ENCODE data around the gene TOMM5. TPM values are rescaled to one million over a fixed set of nuclear protein-coding genes. Genes with fewer than 3 reads are reported as not detected.

Gene TOMM5
- total and polyA plus RNA-seq, 2 of the 4 experiments (the other 2 are of a cell fraction), result 159 to 206 TPM

DNA sequence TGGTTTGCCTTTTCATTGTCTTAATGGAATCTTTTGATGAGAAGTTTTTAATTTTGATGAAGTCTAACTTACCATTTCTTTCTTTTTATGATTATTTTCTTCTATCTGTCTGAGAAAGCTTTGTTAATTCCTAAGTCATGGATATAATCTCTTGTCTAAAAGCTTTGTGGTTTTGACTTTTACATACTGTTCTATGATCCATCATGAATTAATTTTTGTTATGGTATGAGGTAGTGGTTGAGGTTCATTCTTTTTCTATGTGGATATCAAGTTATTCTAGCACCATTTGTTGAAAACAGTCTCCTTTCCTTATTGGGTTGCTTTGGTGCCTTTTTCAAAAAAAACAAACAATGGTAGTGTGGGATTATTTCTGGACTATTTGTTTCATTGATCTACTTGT, 36.6 kb downstream of the TOMM5 start:
- Histone ChIP-seq H2BK120ac (ENCODE audit: low read depth, low read length) (no peak overlapping the region), H3K4me3 (ENCODE audit: insufficient read depth, low read depth, low read length) (no peak overlapping the region), H3K79me1 (ENCODE audit: low read depth in 1 of 2, low read length in 2 of 2) (peaks cover 17 to 24% of the 10 kb centered on the region in 2 experiments), H3K14ac (replicated peaks; ENCODE audit: low read depth, low read length) (no peak overlapping the region), H3K18ac (ENCODE audit: low read depth, low read length) (no peak overlapping the region), H3K4me1 (ENCODE audit: control insufficient read depth, insufficient read depth, low read length) (peaks cover 4% of the 10 kb centered on the region), H3K27ac (ENCODE audit: insufficient read depth, low read length) (no peak overlapping the region), H4K5ac (ENCODE audit: low read depth, low read length) (no peak overlapping the region), H3K36me3 (ENCODE audit: control insufficient read depth, insufficient read depth, low read length) (peaks cover 2% of the 10 kb centered on the region), H3K9me1 (ENCODE audit: insufficient read depth, low read length) (peaks cover 6% of the 10 kb centered on the region; the same call in 1 of the 2 replicates), H3K4ac (ENCODE audit: low read depth, low read length) (no peak overlapping the region), H4K91ac (ENCODE audit: insufficient read depth, low read depth, low read length) (no peak overlapping the region), H3K9ac (ENCODE audit: low read depth, low read length) (no peak overlapping the region), H4K8ac (ENCODE audit: low read depth in 2 of 2, low read length in 2 of 2) (no peak overlapping the region), H3K4me2 (ENCODE audit: low read depth, low read length) (no peak overlapping the region), H4K20me1 (ENCODE audit: insufficient read depth, low read length) (peaks cover 3% of the 10 kb centered on the region; the same call in 1 of the 2 replicates), H2BK15ac (ENCODE audit: low read depth, low read length) (no peak overlapping the region), H3K56ac (ENCODE audit: extremely low read depth, insufficient read depth, low read length) (no peak overlapping the region), H2BK5ac (ENCODE audit: low read depth, low read length, poor library complexity, severe bottlenecking) (no peak overlapping the region), H3K27me3 (ENCODE audit: control insufficient read depth, insufficient read depth, low read length) (no peaks in the 10 kb centered on the region), H2AFZ (replicated peaks; ENCODE audit: low read length, poor library complexity) (no peak overlapping the region), H2AK9ac (replicated peaks; ENCODE audit: low read depth, low read length, poor library complexity) (no peak overlapping the region), H3K23ac (ENCODE audit: low read depth, low read length) (no peak overlapping the region), H2AK5ac (ENCODE audit: low read depth, low read length) (no peak overlapping the region), H3K9me3 (ENCODE audit: control insufficient read depth, insufficient read depth, low read length) (no peaks in the 10 kb centered on the region), H2BK20ac (ENCODE audit: low read depth, low read length) (no peak overlapping the region)
- BruUV-seq (replicated peaks), result no TSS peak
- in situ Hi-C loops (cut with MboI; ENCODE audit: low sequenced_read_pairs) (no loop called here), dilution Hi-C loops (cut with HindIII; ENCODE audit: low sequenced_read_pairs, unreplicated experiment) (no loop called here), intact Hi-C loops (cut with micrococcal nuclease) (no loop called here)
- peak; percentile 68 for DNase-seq
- ChIA-PET POLR2A (ENCODE audit: unreplicated experiment) (no interaction called here), CTCF (no interaction called here)
- ATAC-seq (ENCODE audit: low read depth), result peak; percentile 61; the same call in 1 of the 2 replicates
- TF ChIP-seq MAFK (IDR thresholded peaks at IDR 0.05; ENCODE audit: low read depth, low read length) (no peak), SMC3 (IDR thresholded peaks at IDR 0.05; ENCODE audit: low read depth, low read length) (no peak), CEBPB (IDR thresholded peaks at IDR 0.05; ENCODE audit: low read depth, low read length) (no peak), CHD1 (IDR thresholded peaks at IDR 0.05; ENCODE audit: low read depth, low read length) (no peak), RFX5 (IDR thresholded peaks at IDR 0.05; ENCODE audit: low read depth, low read length) (no peak), POLR2A (IDR thresholded peaks at IDR 0.05; ENCODE audit: low read depth, low read length) (no peak), MXI1 (IDR thresholded peaks at IDR 0.05; ENCODE audit: borderline replicate concordance, low read depth, low read length) (no peak), RCOR1 (IDR thresholded peaks at IDR 0.05; ENCODE audit: insufficient replicate concordance, low read length) (no peak), BHLHE40 (IDR thresholded peaks at IDR 0.05; ENCODE audit: low read depth, low read length) (no peak), NFE2L2 (IDR thresholded peaks at IDR 0.05; ENCODE audit: low read depth, low read length) (no peak), FOS (IDR thresholded peaks at IDR 0.05; ENCODE audit: low read depth, low read length) (no peak)
- TF ChIP-seq, protein P1, sequence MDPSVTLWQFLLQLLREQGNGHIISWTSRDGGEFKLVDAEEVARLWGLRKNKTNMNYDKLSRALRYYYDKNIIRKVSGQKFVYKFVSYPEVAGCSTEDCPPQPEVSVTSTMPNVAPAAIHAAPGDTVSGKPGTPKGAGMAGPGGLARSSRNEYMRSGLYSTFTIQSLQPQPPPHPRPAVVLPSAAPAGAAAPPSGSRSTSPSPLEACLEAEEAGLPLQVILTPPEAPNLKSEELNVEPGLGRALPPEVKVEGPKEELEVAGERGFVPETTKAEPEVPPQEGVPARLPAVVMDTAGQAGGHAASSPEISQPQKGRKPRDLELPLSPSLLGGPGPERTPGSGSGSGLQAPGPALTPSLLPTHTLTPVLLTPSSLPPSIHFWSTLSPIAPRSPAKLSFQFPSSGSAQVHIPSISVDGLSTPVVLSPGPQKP (IDR thresholded peaks at IDR 0.05; ENCODE audit: borderline replicate concordance, low read depth, low read length), result no peak
- TF ChIP-seq, protein P2, sequence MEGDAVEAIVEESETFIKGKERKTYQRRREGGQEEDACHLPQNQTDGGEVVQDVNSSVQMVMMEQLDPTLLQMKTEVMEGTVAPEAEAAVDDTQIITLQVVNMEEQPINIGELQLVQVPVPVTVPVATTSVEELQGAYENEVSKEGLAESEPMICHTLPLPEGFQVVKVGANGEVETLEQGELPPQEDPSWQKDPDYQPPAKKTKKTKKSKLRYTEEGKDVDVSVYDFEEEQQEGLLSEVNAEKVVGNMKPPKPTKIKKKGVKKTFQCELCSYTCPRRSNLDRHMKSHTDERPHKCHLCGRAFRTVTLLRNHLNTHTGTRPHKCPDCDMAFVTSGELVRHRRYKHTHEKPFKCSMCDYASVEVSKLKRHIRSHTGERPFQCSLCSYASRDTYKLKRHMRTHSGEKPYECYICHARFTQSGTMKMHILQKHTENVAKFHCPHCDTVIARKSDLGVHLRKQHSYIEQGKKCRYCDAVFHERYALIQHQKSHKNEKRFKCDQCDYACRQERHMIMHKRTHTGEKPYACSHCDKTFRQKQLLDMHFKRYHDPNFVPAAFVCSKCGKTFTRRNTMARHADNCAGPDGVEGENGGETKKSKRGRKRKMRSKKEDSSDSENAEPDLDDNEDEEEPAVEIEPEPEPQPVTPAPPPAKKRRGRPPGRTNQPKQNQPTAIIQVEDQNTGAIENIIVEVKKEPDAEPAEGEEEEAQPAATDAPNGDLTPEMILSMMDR (conservative IDR thresholded peaks at IDR 0.05; ENCODE audit: low read depth, low read length), result no peak
- TF ChIP-seq, protein P3, sequence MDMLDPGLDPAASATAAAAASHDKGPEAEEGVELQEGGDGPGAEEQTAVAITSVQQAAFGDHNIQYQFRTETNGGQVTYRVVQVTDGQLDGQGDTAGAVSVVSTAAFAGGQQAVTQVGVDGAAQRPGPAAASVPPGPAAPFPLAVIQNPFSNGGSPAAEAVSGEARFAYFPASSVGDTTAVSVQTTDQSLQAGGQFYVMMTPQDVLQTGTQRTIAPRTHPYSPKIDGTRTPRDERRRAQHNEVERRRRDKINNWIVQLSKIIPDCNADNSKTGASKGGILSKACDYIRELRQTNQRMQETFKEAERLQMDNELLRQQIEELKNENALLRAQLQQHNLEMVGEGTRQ (IDR thresholded peaks at IDR 0.05; ENCODE audit: low read depth, low read length), result no peak
